HL-60 (cell line): ENCODE data around the gene BABAM2.

Experiments used
- GABPA ChIP-seq: IDR thresholded peaks from 2 replicates; pipeline ENCODE4 v1.6.1; 2012; ENCODE audit warnings: low read depth
- POLR2AphosphoS5 ChIP-seq: IDR thresholded peaks from 2 replicates; pipeline ENCODE4 v1.6.1; 2012; ENCODE audit warnings: low read depth
- TF ChIP-seq, protein P1 (sequence below): IDR thresholded peaks from one replicate; pipeline ENCODE4 v1.5.1; 2011; ENCODE audit warnings: low read length, control low read depth, inconsistent platforms; ENCODE audit not compliant: insufficient read depth
- TF ChIP-seq, protein P2 (sequence below): IDR thresholded peaks from 2 replicates; pipeline ENCODE4 v1.6.1; 2012; ENCODE audit warnings: low read depth; ENCODE audit not compliant: insufficient replicate concordance

GRCh38 chr2:28375742-28376631 is 485.5 kb downstream of the BABAM2 start:
- TF ChIP-seq, protein P1, sequence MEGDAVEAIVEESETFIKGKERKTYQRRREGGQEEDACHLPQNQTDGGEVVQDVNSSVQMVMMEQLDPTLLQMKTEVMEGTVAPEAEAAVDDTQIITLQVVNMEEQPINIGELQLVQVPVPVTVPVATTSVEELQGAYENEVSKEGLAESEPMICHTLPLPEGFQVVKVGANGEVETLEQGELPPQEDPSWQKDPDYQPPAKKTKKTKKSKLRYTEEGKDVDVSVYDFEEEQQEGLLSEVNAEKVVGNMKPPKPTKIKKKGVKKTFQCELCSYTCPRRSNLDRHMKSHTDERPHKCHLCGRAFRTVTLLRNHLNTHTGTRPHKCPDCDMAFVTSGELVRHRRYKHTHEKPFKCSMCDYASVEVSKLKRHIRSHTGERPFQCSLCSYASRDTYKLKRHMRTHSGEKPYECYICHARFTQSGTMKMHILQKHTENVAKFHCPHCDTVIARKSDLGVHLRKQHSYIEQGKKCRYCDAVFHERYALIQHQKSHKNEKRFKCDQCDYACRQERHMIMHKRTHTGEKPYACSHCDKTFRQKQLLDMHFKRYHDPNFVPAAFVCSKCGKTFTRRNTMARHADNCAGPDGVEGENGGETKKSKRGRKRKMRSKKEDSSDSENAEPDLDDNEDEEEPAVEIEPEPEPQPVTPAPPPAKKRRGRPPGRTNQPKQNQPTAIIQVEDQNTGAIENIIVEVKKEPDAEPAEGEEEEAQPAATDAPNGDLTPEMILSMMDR = no peak
- TF ChIP-seq GABPA = no peak
- TF ChIP-seq POLR2AphosphoS5 = no peak
- TF ChIP-seq, protein P2, sequence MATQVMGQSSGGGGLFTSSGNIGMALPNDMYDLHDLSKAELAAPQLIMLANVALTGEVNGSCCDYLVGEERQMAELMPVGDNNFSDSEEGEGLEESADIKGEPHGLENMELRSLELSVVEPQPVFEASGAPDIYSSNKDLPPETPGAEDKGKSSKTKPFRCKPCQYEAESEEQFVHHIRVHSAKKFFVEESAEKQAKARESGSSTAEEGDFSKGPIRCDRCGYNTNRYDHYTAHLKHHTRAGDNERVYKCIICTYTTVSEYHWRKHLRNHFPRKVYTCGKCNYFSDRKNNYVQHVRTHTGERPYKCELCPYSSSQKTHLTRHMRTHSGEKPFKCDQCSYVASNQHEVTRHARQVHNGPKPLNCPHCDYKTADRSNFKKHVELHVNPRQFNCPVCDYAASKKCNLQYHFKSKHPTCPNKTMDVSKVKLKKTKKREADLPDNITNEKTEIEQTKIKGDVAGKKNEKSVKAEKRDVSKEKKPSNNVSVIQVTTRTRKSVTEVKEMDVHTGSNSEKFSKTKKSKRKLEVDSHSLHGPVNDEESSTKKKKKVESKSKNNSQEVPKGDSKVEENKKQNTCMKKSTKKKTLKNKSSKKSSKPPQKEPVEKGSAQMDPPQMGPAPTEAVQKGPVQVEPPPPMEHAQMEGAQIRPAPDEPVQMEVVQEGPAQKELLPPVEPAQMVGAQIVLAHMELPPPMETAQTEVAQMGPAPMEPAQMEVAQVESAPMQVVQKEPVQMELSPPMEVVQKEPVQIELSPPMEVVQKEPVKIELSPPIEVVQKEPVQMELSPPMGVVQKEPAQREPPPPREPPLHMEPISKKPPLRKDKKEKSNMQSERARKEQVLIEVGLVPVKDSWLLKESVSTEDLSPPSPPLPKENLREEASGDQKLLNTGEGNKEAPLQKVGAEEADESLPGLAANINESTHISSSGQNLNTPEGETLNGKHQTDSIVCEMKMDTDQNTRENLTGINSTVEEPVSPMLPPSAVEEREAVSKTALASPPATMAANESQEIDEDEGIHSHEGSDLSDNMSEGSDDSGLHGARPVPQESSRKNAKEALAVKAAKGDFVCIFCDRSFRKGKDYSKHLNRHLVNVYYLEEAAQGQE = no peak
